Dendritic cell treated with granulocyte-macrophage colony-stimulating factor and Interleukin-4, amounts not matched to agents 40 ng/mL and 50 ng/mL, for 4 days (primary cell): ENCODE data around the gene AOC1.

Experiments used
- H3K27ac Mint-ChIP-seq: one replicate; pipeline ENCODE4 v1.8.0; 2022; ENCODE audit warnings: mild to moderate bottlenecking, mixed read lengths
- H3K27me3 Mint-ChIP-seq: one replicate; pipeline ENCODE4 v1.8.0; 2022; ENCODE audit warnings: mild to moderate bottlenecking, mixed read lengths
- H3K36me3 Mint-ChIP-seq: one replicate; pipeline ENCODE4 v1.8.0; 2022; ENCODE audit warnings: low read depth, mixed read lengths
- H3K4me1 Mint-ChIP-seq: one replicate; pipeline ENCODE4 v1.8.0; 2022; ENCODE audit warnings: low read depth, mixed read lengths
- H3K4me3 Mint-ChIP-seq: one replicate; pipeline ENCODE4 v1.8.0; 2022; ENCODE audit warnings: mild to moderate bottlenecking, moderate library complexity, mixed read lengths
- H3K9me3 Mint-ChIP-seq: one replicate; pipeline ENCODE4 v1.8.0; 2022; ENCODE audit warnings: mixed read lengths
- intact Hi-C: fragments of 100-400 bp; cut with micrococcal nuclease; formaldehyde crosslinking; loops from one replicate; pipeline ENCODE4 v1.15.0; 2022

The AOC1 gene

DNA sequence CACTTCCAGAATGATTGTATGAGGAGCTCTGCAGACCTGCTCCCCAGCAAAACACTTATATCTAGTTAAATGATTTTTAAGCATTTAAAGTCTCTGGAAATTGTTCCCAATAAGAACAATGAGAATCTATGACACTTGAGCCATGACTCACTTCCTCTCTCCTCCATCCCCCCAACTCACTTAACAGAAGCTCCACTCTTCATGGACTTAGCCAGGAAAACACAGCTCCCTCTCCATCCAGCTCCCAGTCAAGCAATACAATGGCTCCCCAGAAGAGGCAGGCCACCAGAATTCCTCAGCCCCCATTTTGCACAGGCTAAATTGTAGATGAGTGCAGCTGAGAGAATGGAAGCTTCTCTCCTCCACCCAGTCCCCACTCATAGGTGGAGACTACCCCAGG is 27.0 kb downstream of the AOC1 start:
- Mint-ChIP-seq H3K27me3 (peaks cover 33% of the 10 kb centered on the region), H3K4me3 (no peak overlapping the region), H3K9me3 (peaks cover 31% of the 10 kb centered on the region), H3K27ac (no peak overlapping the region), H3K4me1 (peaks cover 11% of the 10 kb centered on the region), H3K36me3 (peaks cover 7% of the 10 kb centered on the region)
- intact Hi-C loops = loop anchor here (10.0 kb wide), 1 partner anchor 75 kb away; the partner anchor contains the start of genes TMEM176A and TMEM176B

DNA sequence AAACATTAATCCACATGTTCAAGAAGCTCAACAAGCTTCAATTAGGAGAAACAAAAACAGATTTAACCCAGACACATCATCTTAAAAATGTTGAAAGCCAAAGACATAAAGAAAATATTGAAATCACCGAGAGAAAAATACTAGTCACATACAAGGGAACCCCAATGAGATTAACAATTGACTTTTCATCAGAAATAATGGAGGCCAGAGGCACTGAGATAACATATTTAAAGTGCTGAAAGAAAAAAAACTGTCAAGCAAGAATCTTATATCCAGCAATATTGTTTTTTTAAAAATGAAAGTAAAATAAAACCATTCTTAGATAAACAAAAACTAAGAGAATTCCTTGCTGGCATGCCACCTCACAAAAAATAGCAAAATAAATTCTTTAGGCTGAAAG is 28.9 kb downstream of the AOC1 start:
- H3K4me1 Mint-ChIP-seq = peaks cover 6% of the 10 kb centered on the region
- no peak overlapping the region for H3K4me3 Mint-ChIP-seq
- H3K9me3 Mint-ChIP-seq = peaks cover 43% of the 10 kb centered on the region
- intact Hi-C loops = no loop called here
- peaks cover 35% of the 10 kb centered on the region for H3K27me3 Mint-ChIP-seq
- H3K36me3 Mint-ChIP-seq = peaks cover 7% of the 10 kb centered on the region
- no peak overlapping the region for H3K27ac Mint-ChIP-seq

DNA sequence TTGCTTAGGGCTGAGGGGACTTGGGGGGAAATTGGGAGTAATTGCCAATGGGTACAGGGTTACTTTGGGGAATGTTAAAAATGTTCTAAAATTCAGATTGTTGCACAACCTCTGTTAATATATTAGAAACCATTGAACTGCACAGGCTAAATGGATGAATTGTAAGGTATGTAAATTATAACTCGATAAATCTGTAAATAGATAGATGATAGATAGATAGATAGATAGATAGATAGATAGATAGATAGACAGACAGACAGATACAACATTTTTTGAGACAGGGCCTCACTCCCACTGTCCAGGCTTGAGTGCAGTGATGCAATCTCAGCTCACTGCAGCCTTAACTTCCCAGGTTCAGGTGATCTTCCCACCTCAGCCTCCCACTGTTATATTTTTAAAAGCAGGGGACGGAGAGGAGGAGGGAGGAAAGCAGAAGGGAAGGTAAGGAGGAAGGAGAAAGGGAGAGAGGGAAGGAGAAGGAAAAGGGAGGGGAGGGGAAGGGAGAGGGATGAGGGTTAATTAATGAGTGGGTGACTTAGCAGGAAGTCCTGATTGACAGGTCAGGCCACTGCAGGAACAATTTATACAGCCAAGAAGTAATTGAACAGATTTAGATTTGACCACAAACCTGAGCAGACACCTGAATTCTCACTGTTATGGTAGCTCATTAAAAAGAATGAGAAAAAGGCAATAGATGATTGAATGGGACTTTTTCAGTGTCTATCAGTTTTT is 38.7 kb downstream of the AOC1 start:
- Mint-ChIP-seq H3K4me3 (no peak overlapping the region), H3K27ac (no peak overlapping the region), H3K36me3 (no peaks in the 10 kb centered on the region), H3K4me1 (no peaks in the 10 kb centered on the region), H3K27me3 (peaks cover 29% of the 10 kb centered on the region), H3K9me3 (peaks cover 15% of the 10 kb centered on the region)
- intact Hi-C loops = no loop called here

DNA sequence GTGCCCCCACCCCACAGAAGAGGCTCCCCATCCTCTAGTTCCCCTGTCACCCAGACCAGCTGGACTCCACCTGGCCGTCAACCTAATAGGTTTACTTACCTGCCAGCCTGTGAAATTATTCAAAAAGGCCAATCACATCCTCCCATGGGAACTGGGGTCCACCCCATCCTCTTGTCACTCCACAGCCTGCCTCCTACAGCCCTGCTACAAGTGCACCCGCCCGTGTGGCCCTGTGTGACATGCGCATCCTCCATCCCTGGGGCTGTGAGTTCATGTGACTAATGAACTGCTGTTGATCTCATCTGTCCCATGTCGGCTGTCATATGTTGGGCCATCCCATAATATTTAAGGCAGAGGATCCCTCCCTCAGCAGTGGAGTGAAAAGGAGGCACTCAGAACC is 39.4 kb downstream of the AOC1 start:
- Mint-ChIP-seq H3K4me1 (no peaks in the 10 kb centered on the region), H3K27me3 (peaks cover 37% of the 10 kb centered on the region), H3K4me3 (no peak overlapping the region), H3K27ac (no peak overlapping the region), H3K36me3 (no peaks in the 10 kb centered on the region), H3K9me3 (peaks cover 15% of the 10 kb centered on the region)
- intact Hi-C loops = no loop called here

DNA sequence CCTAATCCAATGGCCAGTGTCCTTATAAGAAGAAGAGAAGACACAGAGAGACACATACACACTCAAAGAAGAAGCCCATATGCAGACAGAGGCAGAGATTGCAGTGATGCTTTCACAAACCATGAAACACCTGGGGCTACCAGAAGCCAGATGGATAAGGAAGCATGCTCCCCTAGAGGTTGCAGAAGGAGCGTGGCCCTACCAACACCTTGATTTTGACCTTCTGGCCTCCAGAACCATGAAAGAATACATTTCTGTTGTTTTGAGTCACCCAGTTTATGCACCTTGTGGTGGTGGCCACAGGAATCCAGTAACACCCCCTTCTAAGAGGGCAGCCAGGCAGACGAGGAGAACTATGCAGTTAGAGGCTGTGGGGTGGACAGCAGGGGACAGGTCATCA is 43.5 kb downstream of the AOC1 start:
- intact Hi-C loops = loop anchor here (5.0 kb wide), 1 partner anchor 91 kb away; no protein-coding TSS in a partner anchor
- H3K27me3 Mint-ChIP-seq = peaks cover 68% of the 10 kb centered on the region

DNA sequence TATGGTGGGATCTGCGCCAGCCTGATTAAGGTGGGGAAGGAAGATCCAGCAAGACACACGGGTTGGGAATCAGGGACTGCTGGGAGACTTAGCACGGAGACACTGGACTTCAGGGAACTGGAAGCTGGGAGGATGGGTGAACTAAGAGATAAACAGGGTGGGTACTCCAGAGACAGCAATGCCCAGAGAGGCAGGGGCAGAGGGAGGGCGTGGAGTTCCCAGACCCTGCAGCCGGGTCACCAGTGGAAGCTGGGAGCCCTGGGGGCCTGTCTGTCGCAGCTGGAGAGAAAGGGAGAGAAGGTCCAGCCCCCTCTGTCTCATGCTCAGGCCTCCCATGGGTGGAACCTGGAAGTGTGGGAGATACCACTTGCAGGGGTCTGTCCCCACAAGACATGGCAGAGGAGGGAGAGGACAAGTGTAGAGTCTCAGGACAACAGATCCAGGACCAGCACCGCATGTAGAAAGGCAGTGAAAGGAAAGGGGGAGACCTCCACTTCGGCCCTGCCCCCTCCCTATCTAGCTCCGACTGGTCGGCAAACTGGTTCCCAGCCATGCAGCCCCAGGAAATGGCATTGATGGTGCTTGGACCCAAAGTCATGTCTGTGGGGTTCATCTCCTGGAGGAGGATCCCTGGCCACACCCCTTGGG is 44.4 kb downstream of the AOC1 start:
- peaks cover 76% of the 10 kb centered on the region for H3K27me3 Mint-ChIP-seq
- intact Hi-C loops = loop anchor here (5.0 kb wide), 1 partner anchor 91 kb away; no protein-coding TSS in a partner anchor
- H3K4me1 Mint-ChIP-seq = peaks cover 12% of the 10 kb centered on the region
- H3K36me3 Mint-ChIP-seq = no peaks in the 10 kb centered on the region
- H3K27ac Mint-ChIP-seq = no peak overlapping the region
- no peak overlapping the region for H3K4me3 Mint-ChIP-seq
- peaks cover 15% of the 10 kb centered on the region for H3K9me3 Mint-ChIP-seq

More for the DNA sequence above, 43.5 kb downstream of the AOC1 start:
- peaks cover 15% of the 10 kb centered on the region for H3K9me3 Mint-ChIP-seq
- no peaks in the 10 kb centered on the region for H3K36me3 Mint-ChIP-seq
- no peak overlapping the region for H3K4me3 Mint-ChIP-seq
- H3K4me1 Mint-ChIP-seq = peaks cover 7% of the 10 kb centered on the region
- H3K27ac Mint-ChIP-seq = no peak overlapping the region

DNA sequence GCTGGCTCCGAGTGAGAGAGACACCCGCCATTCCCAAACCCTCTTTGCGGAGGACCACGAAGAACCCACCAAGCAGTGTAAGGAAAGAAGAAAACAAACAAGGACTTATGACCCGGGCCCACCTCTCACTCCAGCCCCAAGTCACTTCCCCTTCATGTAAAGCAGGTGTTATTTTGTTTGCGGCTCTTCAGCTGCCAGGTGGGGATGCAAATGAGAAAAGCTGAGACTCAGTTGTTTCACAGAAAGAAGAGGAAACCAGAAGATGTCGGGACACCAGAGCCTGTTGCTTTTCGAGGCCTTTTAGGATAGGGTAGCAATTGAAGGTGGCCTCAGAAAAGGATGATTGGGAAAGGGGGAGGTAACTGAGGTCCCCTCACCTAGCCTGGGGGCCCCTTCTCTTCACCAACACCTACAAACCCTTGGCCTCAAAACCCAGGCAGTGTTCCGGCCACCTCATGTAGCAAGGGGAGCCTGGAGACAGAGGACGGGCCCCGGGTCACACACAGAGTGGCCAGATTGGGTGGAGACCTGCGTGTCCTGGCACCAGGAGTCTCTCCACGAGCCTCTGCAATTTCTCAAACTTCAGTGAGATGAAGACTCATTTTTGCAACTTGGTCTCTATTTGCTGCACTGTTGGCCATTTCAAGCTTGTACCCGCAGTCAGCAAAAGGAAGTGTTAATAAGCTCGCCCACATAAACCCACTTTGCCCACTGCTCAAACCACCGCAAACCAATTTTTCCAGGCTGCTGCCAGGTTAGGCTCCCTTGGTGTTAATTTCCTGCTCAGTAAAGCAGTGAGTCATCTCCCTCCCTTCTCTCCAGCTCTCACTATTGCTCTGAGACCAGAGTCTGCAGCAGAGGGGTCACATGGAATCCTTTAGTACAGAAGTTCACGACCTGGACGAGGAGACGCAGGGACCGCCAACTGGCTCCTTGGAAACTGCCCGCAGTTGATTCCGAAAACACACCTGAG is 45.5 kb downstream of the AOC1 start:
- Mint-ChIP-seq H3K4me1 (peaks cover 12% of the 10 kb centered on the region), H3K4me3 (no peak overlapping the region), H3K9me3 (peaks cover 15% of the 10 kb centered on the region), H3K27ac (no peak overlapping the region), H3K36me3 (no peaks in the 10 kb centered on the region), H3K27me3 (peaks cover 81% of the 10 kb centered on the region)
- intact Hi-C loops = loop anchor here (2.0 to 5.0 kb wide), 2 partner anchors 90 to 275 kb away; no protein-coding TSS in a partner anchor

DNA sequence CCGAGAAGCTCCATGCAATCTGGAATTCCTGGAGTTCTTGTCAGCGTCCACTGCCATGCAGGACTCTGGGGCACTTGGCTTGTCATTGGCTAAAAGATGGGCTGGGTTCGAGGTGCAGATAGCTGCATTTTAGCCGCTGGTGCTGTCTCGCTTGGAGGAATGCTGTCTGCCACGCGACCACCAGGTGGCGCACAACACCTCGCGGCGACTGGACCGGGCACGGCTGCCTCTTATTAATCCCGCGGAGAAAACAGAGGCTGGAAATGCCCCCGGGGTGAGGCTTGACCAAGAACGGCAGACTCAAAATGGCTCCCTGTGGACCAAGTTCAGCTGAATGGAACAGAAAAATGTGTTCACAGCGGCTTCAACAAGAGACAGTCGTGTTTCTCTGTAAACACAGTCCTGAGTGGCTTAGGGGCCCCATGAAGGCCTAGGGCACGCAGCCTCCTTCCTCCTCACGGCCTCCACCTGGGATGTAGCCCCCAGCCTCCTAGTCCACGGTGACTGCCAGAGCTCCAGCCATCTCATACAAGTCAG is 46.2 kb downstream of the AOC1 start:
- Mint-ChIP-seq H3K4me3 (no peak overlapping the region), H3K4me1 (peaks cover 17% of the 10 kb centered on the region), H3K27ac (no peak overlapping the region), H3K27me3 (peaks cover 83% of the 10 kb centered on the region), H3K9me3 (peaks cover 8% of the 10 kb centered on the region), H3K36me3 (no peaks in the 10 kb centered on the region)
- intact Hi-C loops = loop anchor here (2.0 to 5.0 kb wide), 2 partner anchors 89 to 274 kb away; no protein-coding TSS in a partner anchor

DNA sequence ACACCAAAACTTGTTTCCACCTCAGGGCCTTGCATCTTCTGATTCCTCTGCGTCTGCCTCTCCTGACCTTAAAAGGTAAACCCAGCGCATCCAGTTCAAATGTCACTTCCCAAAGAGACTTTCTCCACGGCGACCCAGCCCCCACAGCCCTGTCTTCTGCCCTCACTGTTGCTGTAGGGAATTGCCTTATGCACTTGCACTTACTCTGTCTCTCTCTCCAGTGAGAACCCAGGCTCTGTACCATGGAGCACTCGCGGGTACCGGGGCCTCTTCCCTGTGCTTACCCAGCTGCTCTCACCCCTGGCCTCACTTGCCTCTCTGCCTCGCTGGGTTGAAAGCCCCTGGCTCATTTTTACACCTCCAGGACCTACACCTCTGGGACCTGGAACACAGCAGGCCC is 48.4 kb downstream of the AOC1 start:
- no peaks in the 10 kb centered on the region for H3K36me3 Mint-ChIP-seq
- no peaks in the 10 kb centered on the region for H3K9me3 Mint-ChIP-seq
- intact Hi-C loops = no loop called here
- H3K4me1 Mint-ChIP-seq = peaks cover 26% of the 10 kb centered on the region
- H3K4me3 Mint-ChIP-seq = no peak overlapping the region
- no peak overlapping the region for H3K27ac Mint-ChIP-seq
- H3K27me3 Mint-ChIP-seq = peaks cover 91% of the 10 kb centered on the region

DNA sequence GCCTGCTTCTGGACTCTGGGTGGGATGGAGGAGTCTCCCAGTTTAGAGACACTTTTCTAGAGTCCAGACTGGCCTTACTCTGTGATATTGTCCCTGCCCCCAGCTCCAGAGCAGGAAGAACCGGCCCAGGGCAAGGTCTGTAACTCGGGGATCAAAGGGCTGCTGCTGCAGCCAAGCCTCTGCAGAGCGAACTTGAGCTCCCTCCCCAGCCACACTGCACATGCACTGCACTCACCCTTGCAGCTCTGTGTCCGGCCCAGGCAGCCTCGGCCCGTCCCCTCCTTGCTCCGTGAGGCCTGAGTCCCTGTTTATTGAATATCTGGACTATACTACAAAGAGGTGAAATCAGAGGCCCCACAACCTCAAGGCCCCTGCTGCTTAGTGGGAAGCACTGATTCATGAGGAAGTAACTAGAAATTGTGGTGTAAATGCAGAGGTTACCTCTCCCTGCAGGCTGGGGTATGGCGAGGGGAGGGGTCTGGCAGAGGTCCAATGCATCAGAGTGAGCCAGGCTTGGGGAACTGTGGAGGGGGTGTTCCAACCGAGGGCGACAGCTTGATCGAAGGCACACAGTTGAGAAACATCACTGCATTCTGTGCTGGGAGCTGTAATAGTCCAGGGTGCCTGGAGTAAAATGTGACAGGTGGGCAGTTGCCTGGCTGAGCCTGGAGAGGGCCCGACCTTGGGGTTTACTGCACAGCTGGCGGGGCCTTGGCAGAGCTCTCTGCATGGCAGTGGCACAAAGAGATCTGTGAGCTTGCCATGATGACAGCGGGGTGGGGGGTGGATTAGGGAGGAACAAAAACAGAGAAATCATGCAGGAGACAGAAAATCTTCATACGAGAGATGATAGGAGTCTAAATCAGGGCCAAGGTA is 49.1 kb downstream of the AOC1 start:
- Mint-ChIP-seq H3K36me3 (no peaks in the 10 kb centered on the region), H3K27ac (no peak overlapping the region), H3K27me3 (peaks cover 89% of the 10 kb centered on the region), H3K9me3 (no peaks in the 10 kb centered on the region), H3K4me1 (peaks cover 26% of the 10 kb centered on the region), H3K4me3 (no peak overlapping the region)
- intact Hi-C loops = no loop called here

DNA sequence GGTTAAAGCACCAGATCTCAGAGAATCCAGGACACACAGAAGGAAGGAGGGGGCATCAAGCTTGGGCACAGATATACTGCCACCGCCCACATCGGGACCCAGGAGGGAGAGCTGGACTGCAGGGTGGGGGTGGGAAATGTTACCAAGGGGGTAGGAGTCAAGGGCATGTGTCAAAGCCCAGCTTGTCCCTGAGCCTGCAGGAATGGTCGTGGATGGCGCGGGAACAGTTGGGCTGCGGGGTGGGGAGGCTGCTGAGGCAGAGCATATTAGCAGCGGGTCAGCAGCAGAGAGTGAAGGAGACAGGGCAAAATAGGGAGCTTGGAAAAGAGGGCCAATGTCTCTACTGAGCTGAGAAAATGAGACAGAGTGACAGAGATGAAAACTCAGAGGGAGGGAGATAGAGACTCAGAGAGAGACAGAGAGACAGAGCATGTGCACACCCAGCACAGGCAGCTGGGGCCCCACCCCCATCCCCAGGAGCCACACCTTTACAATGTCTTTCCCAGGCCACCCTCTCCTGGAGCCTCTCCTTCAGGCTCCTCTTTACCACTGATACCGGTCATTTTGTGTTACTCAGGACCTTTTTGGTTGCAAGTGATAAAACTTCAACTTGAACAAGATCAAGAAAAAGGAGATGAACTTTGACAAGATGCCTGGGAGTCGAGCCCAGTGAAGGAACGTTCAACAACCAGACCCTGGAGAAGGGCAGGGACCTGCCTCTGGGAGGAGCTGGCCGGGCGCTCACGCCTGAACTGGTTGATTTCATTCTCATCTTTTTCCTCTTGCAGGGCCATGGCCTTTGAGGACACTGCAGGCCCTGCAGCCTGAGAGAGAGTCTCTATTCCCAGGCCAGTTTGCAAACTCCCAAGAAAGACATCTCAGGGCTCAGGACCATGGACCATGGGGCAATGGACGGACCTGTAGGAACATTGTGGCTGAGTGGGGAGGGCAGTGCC is 50.0 kb downstream of the AOC1 start:
- no peak overlapping the region for H3K4me3 Mint-ChIP-seq
- no peaks in the 10 kb centered on the region for H3K9me3 Mint-ChIP-seq
- no peak overlapping the region for H3K27ac Mint-ChIP-seq
- intact Hi-C loops = no loop called here
- peaks cover 86% of the 10 kb centered on the region for H3K27me3 Mint-ChIP-seq
- peaks cover 26% of the 10 kb centered on the region for H3K4me1 Mint-ChIP-seq
- no peaks in the 10 kb centered on the region for H3K36me3 Mint-ChIP-seq

GRCh38 chr7:150903606-150904005 is 51.3 kb downstream of the AOC1 start:
- H3K27me3 Mint-ChIP-seq = peaks cover 77% of the 10 kb centered on the region
- intact Hi-C loops = no loop called here
- H3K4me1 Mint-ChIP-seq = peaks cover 24% of the 10 kb centered on the region

More at GRCh38 chr7:150903606-150904005, 51.3 kb downstream of the AOC1 start:
- Mint-ChIP-seq H3K36me3 (no peaks in the 10 kb centered on the region), H3K4me3 (no peak overlapping the region), H3K9me3 (no peaks in the 10 kb centered on the region), H3K27ac (no peak overlapping the region)
